Hepatocyte (in vitro differentiated cells): ENCODE measurements around the gene RBMS1. TPM values are rescaled to one million over a fixed set of nuclear protein-coding genes. Genes with fewer than 3 reads are reported as not detected.

Source experiments
- DNase-seq: peaks from one replicate; pipeline ENCODE4 v3.0.0-alpha.2; 2016; ENCODE audit warnings: low spot score
- H2AFZ ChIP-seq: fragments of 200-600 bp; sonication (generic); 2 replicates; pipeline ENCODE4 v1.6.0; 2016; ENCODE audit warnings: antibody characterized with exemption, mild to moderate bottlenecking
- H3K27ac ChIP-seq: fragments of 200-600 bp; sonication (generic); 2 replicates; pipeline ENCODE4 v1.5.1; 2016; ENCODE audit warnings: mild to moderate bottlenecking
- H3K27me3 ChIP-seq: fragments of 200-600 bp; sonication (generic); 2 replicates; pipeline ENCODE4 v1.6.1; 2016
- H3K36me3 ChIP-seq: fragments of 200-600 bp; sonication (generic); replicated peaks from 2 replicates; pipeline ENCODE4 v1.5.1; 2016; ENCODE audit warnings: low read depth; ENCODE audit not compliant: insufficient read depth
- H3K4me1 ChIP-seq: fragments of 200-600 bp; sonication (generic); 2 replicates; pipeline ENCODE4 v1.5.1; 2016; ENCODE audit warnings: mild to moderate bottlenecking, moderate library complexity; ENCODE audit not compliant: insufficient read depth
- H3K4me2 ChIP-seq: fragments of 200-600 bp; sonication (generic); 2 replicates; pipeline ENCODE4 v1.6.0; 2016
- H3K4me3 ChIP-seq: fragments of 200-600 bp; sonication (generic); 2 replicates; pipeline ENCODE4 v1.5.1; 2016; ENCODE audit warnings: mild to moderate bottlenecking
- H3K79me2 ChIP-seq: fragments of 200-600 bp; sonication (generic); 2 replicates; pipeline ENCODE4 v1.6.0; 2017; ENCODE audit warnings: mild to moderate bottlenecking
- H3K9me2 ChIP-seq: fragments of 200-600 bp; sonication (generic); replicated peaks from 2 replicates; pipeline ENCODE4 v1.6.0; 2017; ENCODE audit warnings: mild to moderate bottlenecking; ENCODE audit not compliant: insufficient read depth
- H3K9me3 ChIP-seq: fragments of 200-600 bp; sonication (generic); 2 replicates; pipeline ENCODE4 v1.5.1; 2016; ENCODE audit warnings: low read depth, mild to moderate bottlenecking
- H4K20me1 ChIP-seq: fragments of 200-600 bp; sonication (generic); 2 replicates; pipeline ENCODE4 v1.6.0; 2016; ENCODE audit warnings: mild to moderate bottlenecking; ENCODE audit not compliant: insufficient read depth, poor library complexity, severe bottlenecking
- CTCF ChIP-seq: fragments of 200-600 bp; sonication (generic); IDR thresholded peaks from 2 replicates; pipeline ENCODE4 v1.5.1; 2016; ENCODE audit warnings: antibody characterized with exemption, mild to moderate bottlenecking; ENCODE audit not compliant: poor library complexity
- EZH2 ChIP-seq: fragments of 200-600 bp; sonication (generic); IDR thresholded peaks from 2 replicates; pipeline ENCODE4 v1.6.1; 2016; ENCODE audit warnings: antibody characterized with exemption, mild to moderate bottlenecking, borderline replicate concordance
- EZH2phosphoT487 ChIP-seq: fragments of 200-600 bp; sonication (generic); IDR thresholded peaks from one replicate; pipeline ENCODE4 v1.6.1; 2018; ENCODE audit warnings: antibody characterized with exemption, mild to moderate bottlenecking, low read depth, moderate library complexity; ENCODE audit not compliant: unreplicated experiment, severe bottlenecking
- WGBS: methylation state at CpG from one replicate; pipeline ENCODE4 v1.1.6; 2016; ENCODE audit warnings: low lambda C conversion rate; ENCODE audit errors: missing lambda C conversion rate; 5-methylcytosine and 5-hydroxymethylcytosine counted together
- polyA plus RNA-seq: library from polyadenylated mRNA; unstranded; fragments of >200 nt; fragmentation: Nextera tagmentation; extraction: Ambion mirVana; gene quantifications from 2 replicates; pipeline ENCODE4 v1.2.1, GENCODE V29; 2016
- total RNA-seq: library from RNA; depleted of rRNA; stranded (reverse); fragments of >200 nt; gene quantifications from 2 replicates; pipeline ENCODE4 v1.2.3, GENCODE V29; 2014

Gene RBMS1
- total and polyA plus RNA-seq, 2 experiments from 2014 or later: 87.9 to 103 TPM

GRCh38 chr2:160472839-160473251, 20.8 kb downstream of the RBMS1 start:
- 33% methylated on average over 4 of the region's 4 CpGs for WGBS
- Histone ChIP-seq H3K36me3 (no peaks in the 10 kb centered on the region), H3K27ac (peak overlapping the region; percentile 56), H3K9me3 (no peaks in the 10 kb centered on the region), H3K9me2 (no peaks in the 10 kb centered on the region), H3K4me1 (peaks cover 52% of the 10 kb centered on the region), H3K4me2 (peak overlapping the region; percentile 43), H4K20me1 (no peaks in the 10 kb centered on the region), H3K27me3 (no peaks in the 10 kb centered on the region), H2AFZ (no peak overlapping the region), H3K4me3 (no peak overlapping the region), H3K79me2 (peaks cover 91% of the 10 kb centered on the region)
- TF ChIP-seq EZH2phosphoT487 (peak; percentile 56), CTCF (no peak)
- peak; percentile 37 for DNase-seq

GRCh38 chr2:160471950-160472349, 21.7 kb downstream of the RBMS1 start:
- Histone ChIP-seq H4K20me1 (no peaks in the 10 kb centered on the region), H3K4me2 (peak overlapping the region; percentile 43), H3K9me3 (no peaks in the 10 kb centered on the region), H3K36me3 (no peaks in the 10 kb centered on the region), H3K4me1 (peaks cover 52% of the 10 kb centered on the region), H3K79me2 (peaks cover 91% of the 10 kb centered on the region), H3K27me3 (no peaks in the 10 kb centered on the region), H2AFZ (no peak overlapping the region), H3K9me2 (no peaks in the 10 kb centered on the region), H3K27ac (peak overlapping the region; percentile 38), H3K4me3 (no peak overlapping the region)
- no peak for TF ChIP-seq EZH2phosphoT487
- TF ChIP-seq EZH2: no peak
- no peak for TF ChIP-seq CTCF
- 59% methylated on average over 3 of the region's 3 CpGs for WGBS
- no peak for DNase-seq

- Histone ChIP-seq H2AFZ (no peak overlapping the region), H3K4me1 (peaks cover 42% of the 10 kb centered on the region), H3K27ac (peak overlapping the region; percentile 68), H3K4me2 (peak overlapping the region; percentile 48), H3K4me3 (no peak overlapping the region), H3K27me3 (no peaks in the 10 kb centered on the region), H3K36me3 (no peaks in the 10 kb centered on the region), H3K9me2 (no peaks in the 10 kb centered on the region), H3K9me3 (no peaks in the 10 kb centered on the region), H4K20me1 (peaks cover 2% of the 10 kb centered on the region), H3K79me2 (peaks cover 93% of the 10 kb centered on the region)
- DNase-seq: no peak
- WGBS: 71% methylated on average over 5 of the region's 5 CpGs
- no peak for TF ChIP-seq EZH2phosphoT487
- TF ChIP-seq CTCF: no peak
These were observed 23.9 kb downstream of the RBMS1 start for GRCh38 chr2:160469621-160470204.

- peak; percentile 19 for DNase-seq
- Histone ChIP-seq H3K9me2 (no peaks in the 10 kb centered on the region), H3K4me2 (peak overlapping the region; percentile 48), H2AFZ (no peak overlapping the region), H3K27ac (peak overlapping the region; percentile 68), H3K4me3 (no peak overlapping the region), H3K36me3 (no peaks in the 10 kb centered on the region), H3K4me1 (peaks cover 38% of the 10 kb centered on the region), H3K79me2 (peaks cover 93% of the 10 kb centered on the region), H3K27me3 (no peaks in the 10 kb centered on the region), H3K9me3 (no peaks in the 10 kb centered on the region), H4K20me1 (peaks cover 2% of the 10 kb centered on the region)
- no peak for TF ChIP-seq EZH2phosphoT487
- no peak for TF ChIP-seq EZH2
- TF ChIP-seq CTCF: no peak
- WGBS: 67% methylated on average over 6 of the region's 6 CpGs
These were observed 24.4 kb downstream of the RBMS1 start for GRCh38 chr2:160469164-160469563.
